GM21381 (cell line): ENCODE data around the gene SSX2IP.
"Not testable (repeated sequence)": the region's sequence is repeated elsewhere in the genome, so short reads cannot be mapped to it uniquely, and the experiment has no call there.

ENCODE experiments used
- ATAC-seq: cut with Tn5 transposase; IDR thresholded peaks from one replicate; pipeline ENCODE4 v1.9.1; 2021; ENCODE audit warnings: mild to moderate bottlenecking, moderate library complexity; ENCODE audit not compliant: unreplicated experiment

The SSX2IP gene

GRCh38 chr1:84621553-84621952 is 68.7 kb downstream of the SSX2IP start:
- ATAC-seq: no peak

- ATAC-seq: peak; percentile 92
Measured at GRCh38 chr1:84620720-84621313, 69.4 kb downstream of the SSX2IP start.

- ATAC-seq: no peak
Measured at GRCh38 chr1:84619383-84620102, 70.7 kb downstream of the SSX2IP start.

- ATAC-seq: no peak
Measured at GRCh38 chr1:84617349-84617748, 72.9 kb downstream of the SSX2IP start.

- ATAC-seq: no peak
Measured at GRCh38 chr1:84615790-84616189, 74.5 kb downstream of the SSX2IP start.

GRCh38 chr1:84613887-84614286 is 76.4 kb downstream of the SSX2IP start:
- ATAC-seq: no peak

- ATAC-seq: no peak
Measured at GRCh38 chr1:84613026-84613425, 77.2 kb downstream of the SSX2IP start.

GRCh38 chr1:84611796-84612195 is 78.5 kb downstream of the SSX2IP start:
- no peak for ATAC-seq

- ATAC-seq: no peak
Measured at GRCh38 chr1:84611091-84611490, 79.2 kb downstream of the SSX2IP start.

- ATAC-seq: no peak
Measured at GRCh38 chr1:84606977-84607376, 83.3 kb downstream of the SSX2IP start.

- ATAC-seq: no peak
Measured at GRCh38 chr1:84605157-84605556, 85.1 kb downstream of the SSX2IP start.

- no peak for ATAC-seq
Measured at GRCh38 chr1:84603941-84604830, 86.1 kb downstream of the SSX2IP start.

GRCh38 chr1:84603223-84603622 is 87.0 kb downstream of the SSX2IP start:
- no peak for ATAC-seq

- ATAC-seq: no peak
Measured at GRCh38 chr1:84600796-84601195, 89.5 kb downstream of the SSX2IP start.

- peak; percentile 74 for ATAC-seq
Measured at GRCh38 chr1:84598846-84599741, 91.2 kb downstream of the SSX2IP start.

GRCh38 chr1:84598418-84598817 is 91.8 kb downstream of the SSX2IP start:
- ATAC-seq: no peak

- no peak for ATAC-seq
Measured at GRCh38 chr1:84597011-84597410, 93.2 kb downstream of the SSX2IP start.

- ATAC-seq: not testable (repeated sequence)
Measured at GRCh38 chr1:84594959-84595358, 95.3 kb downstream of the SSX2IP start.
